Fibroblast of villous mesenchyme (primary cell): ENCODE results near the gene C1R. TPM values are rescaled to one million over a fixed set of nuclear protein-coding genes. Genes with fewer than 3 reads are reported as not detected.

Source experiments
- DNase-seq: peaks from one replicate; pipeline ENCODE4 v3.0.0-alpha.2; 2010; ENCODE audit warnings: low read depth
- H3K4me3 ChIP-seq: 2 replicates; pipeline ENCODE4 v1.5.1; 2011; ENCODE audit warnings: low read depth, mild to moderate bottlenecking, low read length
- CTCF ChIP-seq: IDR thresholded peaks from 2 replicates; pipeline ENCODE4 v1.5.1; 2012; ENCODE audit warnings: low read depth, mild to moderate bottlenecking, low read length; ENCODE audit not compliant: insufficient read depth
- total RNA-seq: library from RNA; depleted of rRNA; stranded (reverse); fragments of >200 nt; gene quantifications from 2 replicates; pipeline ENCODE4 v1.2.3, GENCODE V29; 2012

C1R gene
- total RNA-seq, 1 donor = 84.2 TPM

DNA sequence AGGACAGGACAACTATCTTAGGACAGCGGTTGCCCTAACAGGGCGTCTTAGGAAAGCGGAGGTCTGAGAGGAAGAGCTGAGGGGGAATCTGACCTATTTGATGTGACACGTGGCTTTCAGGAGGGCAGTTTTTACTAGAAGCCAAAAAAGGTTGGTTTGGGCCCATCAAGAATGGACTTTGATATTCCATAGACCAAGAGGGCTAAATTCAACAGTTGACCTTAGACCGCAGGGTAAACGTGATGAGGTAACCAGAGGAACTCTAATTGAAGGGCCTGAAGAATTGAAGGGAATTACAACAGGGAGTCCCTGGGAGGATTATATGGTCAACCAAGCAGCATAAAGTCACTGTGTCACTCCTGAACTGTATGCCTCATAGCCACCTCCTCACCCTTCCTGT lies 20.2 kb downstream of the C1R start:
- no peak overlapping the region for H3K4me3 ChIP-seq
- no peak for TF ChIP-seq CTCF
- DNase-seq = no peak

GRCh38 chr12:7069386-7069785 lies 22.9 kb downstream of the C1R start:
- no peak for DNase-seq
- no peak overlapping the region for H3K4me3 ChIP-seq
- no peak for TF ChIP-seq CTCF

DNA sequence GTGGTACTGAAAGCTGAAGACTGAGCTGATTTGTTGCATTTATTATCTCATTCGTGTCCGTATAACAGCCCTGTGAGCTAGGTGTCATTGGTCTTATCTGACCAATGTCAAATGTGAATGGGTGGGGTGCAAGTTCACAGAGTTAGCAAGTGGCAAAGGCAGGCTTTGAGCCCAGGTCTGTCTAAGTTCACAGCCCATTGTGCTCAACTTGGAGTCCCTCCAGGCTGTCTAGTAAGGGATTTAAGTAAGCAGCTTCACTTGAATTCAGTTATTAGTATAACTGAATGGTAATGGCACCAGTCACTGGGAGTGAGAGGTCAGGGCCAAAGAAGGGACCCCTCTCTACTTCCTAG lies 23.3 kb downstream of the C1R start:
- DNase-seq = no peak
- TF ChIP-seq CTCF = no peak
- H3K4me3 ChIP-seq = no peak overlapping the region

GRCh38 chr12:7068240-7068993 lies 23.8 kb downstream of the C1R start:
- peak; percentile 80 for DNase-seq
- H3K4me3 ChIP-seq = no peak overlapping the region
- TF ChIP-seq CTCF = no peak

- TF ChIP-seq CTCF = no peak
- no peak for DNase-seq
- H3K4me3 ChIP-seq = no peak overlapping the region
Measured at GRCh38 chr12:7067096-7067495, 25.1 kb downstream of the C1R start.

GRCh38 chr12:7066596-7066995 lies 25.6 kb downstream of the C1R start:
- H3K4me3 ChIP-seq = no peak overlapping the region
- TF ChIP-seq CTCF = no peak
- no peak for DNase-seq

- H3K4me3 ChIP-seq = no peak overlapping the region
- no peak for TF ChIP-seq CTCF
- no peak for DNase-seq
Measured at GRCh38 chr12:7065073-7065623, 27.1 kb downstream of the C1R start.
